ENCODE data around the gene FPGS. TPM values are rescaled to one million over a fixed set of nuclear protein-coding genes. Genes with fewer than 3 reads are reported as not detected.

The FPGS gene
- total RNA-seq, 2 donors from 2014 or later, result 43.9 to 47.0 TPM

- Histone ChIP-seq H3K4me3 (no peak overlapping the region), H3K36me3 (peaks cover 71% of the 10 kb centered on the region), H3K9me3 (no peaks in the 10 kb centered on the region), H3K27me3 (no peaks in the 10 kb centered on the region), H3K4me1 (peaks cover 0 to 28% of the 10 kb centered on the region in 2 donors), H3K27ac (no peak overlapping the region)
- DNase-seq (ENCODE audit: low spot score), result no peak
- TF ChIP-seq CTCF (IDR thresholded peaks at IDR 0.05), result no peak
These were observed 11.1 kb downstream of the FPGS start for GRCh38 chr9:127813686-127814226.

- TF ChIP-seq CTCF (IDR thresholded peaks at IDR 0.05), result no peak
- Histone ChIP-seq H3K27ac (no peak overlapping the region), H3K9me3 (no peaks in the 10 kb centered on the region)
These were observed 12.2 kb downstream of the FPGS start for GRCh38 chr9:127814619-127815511.

GRCh38 chr9:127815512-127816361, 13.1 kb downstream of the FPGS start:
- no peak for TF ChIP-seq CTCF (IDR thresholded peaks at IDR 0.05)
- H3K27ac ChIP-seq, result no peak overlapping the region
- no peak overlapping the region for H3K4me3 ChIP-seq
- H3K27me3 ChIP-seq, result no peaks in the 10 kb centered on the region
- peaks cover 0 to 14% of the 10 kb centered on the region in 2 donors for H3K4me1 ChIP-seq
- H3K9me3 ChIP-seq, result no peaks in the 10 kb centered on the region
- DNase-seq (ENCODE audit: low spot score), result no peak
- H3K36me3 ChIP-seq, result peaks cover 89% of the 10 kb centered on the region

More at GRCh38 chr9:127814619-127815511, 12.2 kb downstream of the FPGS start:
- Histone ChIP-seq H3K27me3 (no peaks in the 10 kb centered on the region), H3K4me1 (peaks cover 0 to 16% of the 10 kb centered on the region in 2 donors), H3K36me3 (peaks cover 82% of the 10 kb centered on the region), H3K4me3 (no peak overlapping the region)
- DNase-seq (ENCODE audit: low spot score), result no peak

- no peak overlapping the region for H3K4me3 ChIP-seq
- peaks cover 0 to 14% of the 10 kb centered on the region in 2 donors for H3K4me1 ChIP-seq
- no peak for TF ChIP-seq CTCF (IDR thresholded peaks at IDR 0.05)
- DNase-seq (ENCODE audit: low spot score), result no peak
- peak overlapping the region; percentile 23 to 24 for H3K27ac ChIP-seq
- H3K9me3 ChIP-seq, result no peaks in the 10 kb centered on the region
- no peaks in the 10 kb centered on the region for H3K27me3 ChIP-seq
- peaks cover 95% of the 10 kb centered on the region for H3K36me3 ChIP-seq
These were observed 13.7 kb downstream of the FPGS start for GRCh38 chr9:127816362-127816725.

GRCh38 chr9:127816728-127817127, 14.0 kb downstream of the FPGS start:
- TF ChIP-seq CTCF (IDR thresholded peaks at IDR 0.05), result no peak
- no peaks in the 10 kb centered on the region for H3K9me3 ChIP-seq
- peaks cover 96% of the 10 kb centered on the region for H3K36me3 ChIP-seq
- H3K4me1 ChIP-seq, result peaks cover 0 to 14% of the 10 kb centered on the region in 2 donors
- peak overlapping the region; percentile 23 to 24 for H3K27ac ChIP-seq
- DNase-seq (ENCODE audit: low spot score), result no peak
- H3K27me3 ChIP-seq, result no peaks in the 10 kb centered on the region
- no peak overlapping the region for H3K4me3 ChIP-seq

Measured in right atrium auricular region (tissue), 2 donors.